OCI-LY7 (cell line): ENCODE data around the gene HIVEP3.

Experiments
- CTCF ChIP-seq: fragments of 200-600 bp; sonication (generic); conservative IDR thresholded peaks from 2 replicates; pipeline ENCODE4 v1.5.1; 2014; ENCODE audit warnings: mild to moderate bottlenecking, antibody characterized with exemption, low read length, moderate library complexity, mixed read lengths
- EZH2phosphoT487 ChIP-seq: fragments of 200-600 bp; sonication (generic); IDR thresholded peaks from 2 replicates; pipeline ENCODE4 v1.6.1; 2018; ENCODE audit warnings: low read depth, borderline replicate concordance, mild to moderate bottlenecking, mixed run types, antibody characterized with exemption, low read length, moderate library complexity, mixed read lengths

- no peak for TF ChIP-seq CTCF
- TF ChIP-seq EZH2phosphoT487: no peak
Measured at GRCh38 chr1:41468122-41468762, 450.5 kb downstream of the HIVEP3 start.
